Activated naive CD8-positive, alpha-beta T cell treated with anti-CD3 and anti-CD28 coated beads for 36 hours (primary cell): ENCODE results near the gene SHISA3. TPM values are rescaled to one million over a fixed set of nuclear protein-coding genes. Genes with fewer than 3 reads are reported as not detected.

Experiments
- DNase-seq: peaks from one replicate; pipeline ENCODE4 v3.0.0; 2021
- H3K27ac Mint-ChIP-seq: one replicate; pipeline ENCODE4 v1.8.0; 2022; ENCODE audit warnings: mild to moderate bottlenecking, moderate library complexity, mixed read lengths
- H3K27me3 Mint-ChIP-seq: one replicate; pipeline ENCODE4 v1.8.0; 2022; ENCODE audit warnings: mild to moderate bottlenecking, mixed read lengths
- H3K36me3 Mint-ChIP-seq: one replicate; pipeline ENCODE4 v1.8.0; 2021; ENCODE audit warnings: mild to moderate bottlenecking, mixed read lengths
- H3K4me1 Mint-ChIP-seq: one replicate; pipeline ENCODE4 v1.8.0; 2021; ENCODE audit warnings: mixed read lengths
- H3K4me3 Mint-ChIP-seq: one replicate; pipeline ENCODE4 v1.8.0; 2022; ENCODE audit warnings: mild to moderate bottlenecking, moderate library complexity, mixed read lengths
- H3K9me3 Mint-ChIP-seq: one replicate; pipeline ENCODE4 v1.8.0; 2022; ENCODE audit warnings: mixed read lengths
- total RNA-seq, 2 experiments: library from RNA; stranded (reverse); gene quantifications; one replicate each; pipeline ENCODE4 v1.2.3, GENCODE V29; 2021

SHISA3 gene
- total RNA-seq, 2 experiments from 2014 or later, result 0.21 to 0.32 TPM

DNA sequence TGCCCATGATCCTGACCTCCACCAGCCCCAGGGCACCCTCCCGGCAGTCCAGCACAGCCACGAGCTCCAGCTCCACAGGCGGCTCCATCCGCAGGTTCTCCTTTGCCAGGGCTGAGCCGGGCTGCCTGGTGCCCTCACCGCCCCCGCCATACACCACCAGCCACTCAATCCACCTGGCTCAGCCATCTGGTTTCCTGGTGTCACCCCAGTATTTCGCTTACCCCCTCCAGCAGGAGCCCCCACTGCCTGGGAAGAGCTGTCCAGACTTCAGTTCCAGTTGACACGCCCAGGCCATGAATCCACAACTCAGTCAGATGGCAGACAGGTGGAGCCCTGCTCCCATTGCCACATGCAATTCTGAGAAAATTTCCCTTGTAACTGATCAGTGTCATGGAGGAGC is 3.9 kb downstream of the SHISA3 start:
- Mint-ChIP-seq H3K4me3 (no peak overlapping the region), H3K27me3 (peaks cover 67% of the 10 kb centered on the region), H3K27ac (no peak overlapping the region), H3K9me3 (no peaks in the 10 kb centered on the region), H3K36me3 (peaks cover 5% of the 10 kb centered on the region), H3K4me1 (peaks cover 25% of the 10 kb centered on the region)
- DNase-seq, result no peak

DNA sequence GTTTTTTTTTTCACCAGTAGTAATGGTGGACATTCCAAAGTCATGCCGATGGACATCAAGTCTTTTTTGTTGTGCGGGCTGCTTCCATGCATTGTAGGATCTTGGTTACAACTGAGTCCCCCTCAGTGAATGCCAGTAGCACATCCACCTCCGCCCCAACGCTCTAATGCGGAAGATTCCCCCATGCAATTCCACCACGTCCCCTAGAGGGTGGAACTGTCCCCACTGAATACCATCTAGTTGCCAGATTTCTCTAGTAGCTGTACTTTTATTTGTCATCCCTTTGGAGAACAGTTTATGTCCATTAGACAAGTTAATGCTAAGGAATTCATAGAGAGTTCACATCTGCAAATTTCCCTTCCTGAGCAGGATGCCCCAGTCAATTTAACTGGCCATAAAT is 6.7 kb downstream of the SHISA3 start:
- Mint-ChIP-seq H3K9me3 (no peaks in the 10 kb centered on the region), H3K4me1 (peaks cover 5% of the 10 kb centered on the region), H3K27me3 (peaks cover 43% of the 10 kb centered on the region), H3K27ac (no peak overlapping the region), H3K4me3 (no peak overlapping the region), H3K36me3 (peaks cover 5% of the 10 kb centered on the region)
- DNase-seq, result no peak

DNA sequence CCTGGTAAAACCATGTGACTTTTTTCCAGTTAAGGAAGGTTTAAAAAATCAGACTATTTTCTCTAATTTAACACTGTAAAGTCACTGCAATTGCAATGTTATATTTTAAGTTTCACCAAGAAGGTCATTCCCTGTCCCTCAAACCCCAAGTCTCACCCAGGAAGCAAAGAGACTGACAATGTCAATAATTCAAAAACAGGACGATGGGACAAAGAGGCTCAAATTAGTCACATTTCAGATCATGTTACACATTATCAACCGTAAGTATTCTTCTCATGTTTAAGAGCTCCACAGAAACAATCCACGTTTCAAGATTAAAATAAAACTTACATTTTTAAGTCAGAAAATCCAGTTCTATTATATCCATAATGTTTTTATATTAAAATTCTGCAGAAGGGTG is 13.2 kb downstream of the SHISA3 start:
- Mint-ChIP-seq H3K36me3 (peaks cover 13% of the 10 kb centered on the region), H3K4me3 (no peak overlapping the region), H3K27me3 (no peaks in the 10 kb centered on the region), H3K9me3 (no peaks in the 10 kb centered on the region), H3K27ac (no peak overlapping the region), H3K4me1 (no peaks in the 10 kb centered on the region)
- no peak for DNase-seq

DNA sequence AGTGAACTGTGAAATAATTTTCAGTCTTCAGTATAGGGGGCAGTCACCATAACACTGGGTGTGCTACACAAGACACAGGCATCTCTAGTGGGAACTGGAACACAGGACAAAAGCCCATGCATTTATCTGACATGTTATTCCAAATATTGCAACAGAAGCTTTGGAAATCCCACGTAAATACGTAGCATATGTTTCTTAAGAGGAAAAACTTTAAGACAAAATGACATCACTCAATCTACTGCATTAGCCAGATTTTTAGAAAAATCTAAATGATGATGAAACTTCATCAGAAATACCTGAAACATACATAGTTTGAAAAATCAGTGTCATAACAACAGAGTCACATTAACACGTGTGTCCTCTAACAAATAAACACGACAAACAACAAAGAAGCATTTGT is 14.5 kb downstream of the SHISA3 start:
- no peak overlapping the region for H3K27ac Mint-ChIP-seq
- H3K27me3 Mint-ChIP-seq, result no peaks in the 10 kb centered on the region
- peaks cover 9% of the 10 kb centered on the region for H3K36me3 Mint-ChIP-seq
- H3K4me1 Mint-ChIP-seq, result no peaks in the 10 kb centered on the region
- no peak overlapping the region for H3K4me3 Mint-ChIP-seq
- DNase-seq, result no peak
- H3K9me3 Mint-ChIP-seq, result no peaks in the 10 kb centered on the region

DNA sequence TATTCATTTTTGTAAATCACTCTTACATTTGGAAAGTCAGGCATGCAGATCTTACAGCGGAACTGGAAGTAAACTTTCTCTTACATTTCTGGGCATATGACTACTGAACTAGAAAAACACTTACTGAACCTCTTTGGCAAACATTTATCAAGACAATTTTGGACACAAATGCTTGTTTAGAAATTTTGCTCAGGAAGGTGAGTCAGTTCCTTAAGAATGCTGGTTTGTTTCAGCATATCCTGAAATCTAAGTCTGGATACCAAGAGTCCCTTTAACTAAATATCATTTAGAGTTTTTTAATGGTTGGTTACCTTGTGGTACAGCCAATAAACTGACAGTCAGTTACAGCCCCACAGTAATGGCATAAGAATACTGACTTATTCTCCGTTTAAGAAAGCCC is 15.0 kb downstream of the SHISA3 start:
- DNase-seq, result no peak
- Mint-ChIP-seq H3K9me3 (no peaks in the 10 kb centered on the region), H3K4me1 (no peaks in the 10 kb centered on the region), H3K4me3 (no peak overlapping the region), H3K36me3 (peaks cover 9% of the 10 kb centered on the region), H3K27me3 (no peaks in the 10 kb centered on the region), H3K27ac (no peak overlapping the region)

DNA sequence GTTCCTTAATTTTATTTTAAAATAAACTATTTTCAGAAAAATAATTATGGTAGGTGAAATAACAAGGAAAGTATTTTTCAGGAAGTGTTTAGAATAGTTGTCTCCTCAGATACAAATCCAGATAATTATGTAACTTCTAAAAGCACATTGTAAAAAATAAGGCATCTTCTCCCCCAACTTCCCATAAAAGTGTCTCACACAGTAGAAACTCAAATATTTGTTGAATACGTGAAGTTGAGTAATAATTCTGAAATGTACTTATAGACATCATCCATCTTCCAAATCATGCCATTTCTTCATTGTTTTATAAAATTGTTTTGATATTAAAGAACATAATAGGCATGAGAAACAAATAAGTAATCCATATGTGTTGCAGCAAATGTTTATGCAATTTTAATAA is 18.0 kb downstream of the SHISA3 start:
- H3K9me3 Mint-ChIP-seq, result no peaks in the 10 kb centered on the region
- no peak for DNase-seq
- no peaks in the 10 kb centered on the region for H3K4me1 Mint-ChIP-seq
- no peaks in the 10 kb centered on the region for H3K27me3 Mint-ChIP-seq
- peaks cover 9% of the 10 kb centered on the region for H3K36me3 Mint-ChIP-seq
- H3K4me3 Mint-ChIP-seq, result no peak overlapping the region
- H3K27ac Mint-ChIP-seq, result no peak overlapping the region

DNA sequence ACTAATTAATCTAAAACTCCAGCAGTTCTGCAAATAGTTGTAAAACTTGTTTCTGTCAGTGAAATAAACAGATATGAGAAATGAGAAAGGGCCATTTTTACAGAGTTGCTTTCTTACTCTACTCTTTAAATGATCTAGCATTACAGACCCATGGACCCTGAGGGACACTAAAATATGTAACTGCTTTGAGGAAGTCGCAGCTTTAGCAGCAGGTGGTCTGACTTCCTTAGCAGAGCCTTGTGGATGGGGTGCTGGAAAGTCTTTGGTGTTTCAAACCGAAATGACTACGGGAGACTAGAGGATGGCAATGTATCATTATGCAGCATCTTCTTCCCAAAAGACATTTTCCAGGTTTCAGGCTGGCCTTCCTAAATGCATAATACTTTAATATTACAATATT is 18.7 kb downstream of the SHISA3 start:
- no peak overlapping the region for H3K4me3 Mint-ChIP-seq
- H3K36me3 Mint-ChIP-seq, result peaks cover 6% of the 10 kb centered on the region
- no peak for DNase-seq
- no peak overlapping the region for H3K27ac Mint-ChIP-seq
- no peaks in the 10 kb centered on the region for H3K9me3 Mint-ChIP-seq
- H3K27me3 Mint-ChIP-seq, result no peaks in the 10 kb centered on the region
- no peaks in the 10 kb centered on the region for H3K4me1 Mint-ChIP-seq

DNA sequence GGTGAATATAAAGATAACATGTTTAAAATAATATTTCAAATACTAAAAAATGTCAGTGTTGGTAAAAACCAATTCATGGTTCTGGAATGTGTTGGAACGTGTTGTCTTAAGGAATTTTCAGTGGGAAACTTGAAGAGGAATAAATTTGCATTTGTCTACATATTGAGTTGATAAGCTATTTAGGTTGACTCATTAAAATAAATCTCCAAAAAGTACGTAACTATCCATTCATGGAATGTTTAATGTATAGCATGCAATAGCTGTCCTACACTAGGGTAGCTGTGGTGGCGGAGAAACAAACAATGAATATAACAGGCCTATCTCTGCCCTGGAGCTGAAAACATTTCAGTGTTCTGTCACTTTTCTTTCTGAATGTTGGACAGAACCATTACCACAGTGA is 20.3 kb downstream of the SHISA3 start:
- no peaks in the 10 kb centered on the region for H3K9me3 Mint-ChIP-seq
- DNase-seq, result no peak
- H3K27me3 Mint-ChIP-seq, result no peaks in the 10 kb centered on the region
- H3K36me3 Mint-ChIP-seq, result peaks cover 13% of the 10 kb centered on the region
- no peaks in the 10 kb centered on the region for H3K4me1 Mint-ChIP-seq
- H3K4me3 Mint-ChIP-seq, result no peak overlapping the region
- H3K27ac Mint-ChIP-seq, result no peak overlapping the region

DNA sequence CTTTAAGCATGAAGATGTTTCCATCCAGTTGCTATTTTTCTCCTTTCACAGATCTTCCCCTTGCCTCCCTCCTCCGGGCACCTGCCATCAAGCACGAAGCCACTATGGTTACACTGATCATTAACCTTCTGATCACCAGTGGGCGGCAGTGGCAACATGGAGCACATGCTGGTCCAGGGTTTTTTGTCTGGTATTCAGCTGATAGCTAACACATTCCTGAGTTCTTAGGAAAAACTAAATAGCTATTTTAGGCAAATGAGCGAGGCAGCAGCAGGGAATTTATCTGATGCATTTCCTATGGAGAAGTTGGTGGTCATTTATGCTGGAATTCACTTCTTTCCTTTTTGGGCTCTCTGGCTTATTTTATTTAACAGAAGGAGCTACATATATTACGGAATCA is 22.9 kb downstream of the SHISA3 start:
- Mint-ChIP-seq H3K4me3 (no peak overlapping the region), H3K36me3 (peaks cover 10% of the 10 kb centered on the region), H3K27ac (no peak overlapping the region), H3K9me3 (no peaks in the 10 kb centered on the region), H3K27me3 (no peaks in the 10 kb centered on the region), H3K4me1 (no peaks in the 10 kb centered on the region)
- no peak for DNase-seq

DNA sequence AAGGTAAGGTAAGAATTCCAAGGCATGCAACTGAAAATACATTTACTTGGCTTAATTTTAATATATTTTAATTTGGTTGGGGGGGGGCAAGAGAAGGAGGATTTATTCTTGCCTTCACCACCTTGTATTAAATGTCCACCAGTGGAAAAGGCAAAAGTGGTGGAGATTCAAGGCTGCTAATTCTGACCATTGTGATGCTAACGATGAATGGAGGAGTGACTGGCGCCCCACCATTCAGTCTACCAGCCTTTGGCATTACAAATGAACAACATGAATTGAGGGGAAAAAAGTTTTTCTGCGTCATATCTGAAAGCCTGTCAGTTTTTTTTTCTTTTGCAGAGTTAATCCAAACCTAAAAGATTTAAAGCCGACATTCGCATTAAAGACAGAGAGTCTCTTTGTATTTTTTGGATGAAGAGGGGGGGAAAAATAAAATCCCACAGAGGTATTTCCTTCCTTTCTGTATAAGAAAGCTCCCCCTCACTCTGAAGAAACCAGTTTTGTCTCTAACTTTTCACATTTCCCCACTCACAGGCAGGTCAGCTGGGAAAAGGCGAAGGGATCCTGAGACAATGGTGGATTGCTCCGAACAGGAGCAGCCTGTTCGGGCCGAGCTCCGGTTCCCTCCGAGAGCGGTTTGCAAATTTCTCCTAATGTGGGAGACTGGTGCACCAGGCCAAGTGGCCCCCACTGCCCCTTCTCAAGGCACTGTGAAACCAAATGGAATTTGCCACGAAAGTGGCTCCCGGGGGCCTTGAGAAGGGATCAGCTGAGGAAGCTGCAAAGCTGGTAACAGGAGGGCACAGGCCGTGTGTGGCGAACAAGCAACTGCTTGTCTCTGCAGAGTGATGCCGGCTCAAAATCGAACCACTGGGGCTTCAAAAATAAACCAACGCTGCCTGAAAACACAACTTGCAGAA is 28.1 kb downstream of the SHISA3 start:
- H3K36me3 Mint-ChIP-seq, result peaks cover 12% of the 10 kb centered on the region
- no peaks in the 10 kb centered on the region for H3K27me3 Mint-ChIP-seq
- DNase-seq, result no peak
- H3K27ac Mint-ChIP-seq, result no peak overlapping the region
- H3K4me3 Mint-ChIP-seq, result no peak overlapping the region
- no peaks in the 10 kb centered on the region for H3K9me3 Mint-ChIP-seq
- no peaks in the 10 kb centered on the region for H3K4me1 Mint-ChIP-seq

DNA sequence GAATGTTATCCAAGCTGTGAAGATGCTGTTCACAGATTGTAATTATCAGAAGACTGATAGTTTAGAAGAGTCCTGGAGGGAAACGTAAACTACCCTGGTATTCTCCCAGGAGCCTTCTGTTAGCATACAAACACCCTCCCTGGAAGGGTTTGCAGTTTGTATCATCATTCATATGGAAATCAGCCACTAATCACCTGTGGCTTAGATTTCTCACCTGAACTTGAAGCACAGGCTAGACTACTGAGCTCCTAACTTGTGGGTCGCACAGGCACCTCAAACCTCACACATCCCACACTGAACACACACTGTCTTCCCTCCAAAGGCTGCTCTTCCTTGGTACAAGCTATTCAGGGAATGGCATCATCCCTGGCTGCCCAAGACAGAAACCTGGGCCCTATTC is 30.7 kb downstream of the SHISA3 start:
- Mint-ChIP-seq H3K36me3 (peaks cover 14% of the 10 kb centered on the region), H3K4me3 (no peak overlapping the region), H3K9me3 (no peaks in the 10 kb centered on the region), H3K27me3 (no peaks in the 10 kb centered on the region), H3K27ac (no peak overlapping the region), H3K4me1 (no peaks in the 10 kb centered on the region)
- no peak for DNase-seq

DNA sequence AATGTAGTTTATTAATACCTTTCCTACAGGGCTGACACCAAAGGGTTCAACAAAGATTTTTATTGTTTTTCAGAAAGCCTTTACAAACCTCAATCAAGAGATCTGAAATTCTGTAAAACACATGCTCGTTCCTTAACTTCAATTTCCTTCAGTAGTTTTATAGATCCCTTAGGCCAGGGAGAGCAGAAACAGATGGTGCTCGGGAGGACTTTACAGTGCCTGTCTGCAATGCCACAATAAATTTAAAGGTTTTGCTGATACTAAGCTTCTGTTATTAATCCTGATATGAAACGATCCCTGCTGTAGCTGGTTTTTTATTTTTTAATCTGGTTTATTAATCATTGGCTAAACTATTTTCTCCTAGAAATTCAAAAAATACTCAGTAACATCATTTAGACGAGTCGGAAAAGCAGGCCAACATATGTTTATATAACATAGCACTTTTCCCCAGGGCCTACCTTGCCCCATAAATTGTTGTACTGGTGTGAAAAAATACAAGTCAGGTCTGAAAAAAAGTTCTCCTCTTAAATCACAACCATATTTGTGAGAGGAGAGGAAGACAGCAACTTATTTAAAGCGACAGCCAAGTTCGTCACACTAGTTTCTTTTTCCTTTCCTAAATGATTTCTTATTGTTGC is 39.8 kb downstream of the SHISA3 start:
- no peaks in the 10 kb centered on the region for H3K9me3 Mint-ChIP-seq
- no peaks in the 10 kb centered on the region for H3K27me3 Mint-ChIP-seq
- no peaks in the 10 kb centered on the region for H3K4me1 Mint-ChIP-seq
- no peak overlapping the region for H3K27ac Mint-ChIP-seq
- H3K4me3 Mint-ChIP-seq, result no peak overlapping the region
- peaks cover 30% of the 10 kb centered on the region for H3K36me3 Mint-ChIP-seq
- DNase-seq, result no peak

DNA sequence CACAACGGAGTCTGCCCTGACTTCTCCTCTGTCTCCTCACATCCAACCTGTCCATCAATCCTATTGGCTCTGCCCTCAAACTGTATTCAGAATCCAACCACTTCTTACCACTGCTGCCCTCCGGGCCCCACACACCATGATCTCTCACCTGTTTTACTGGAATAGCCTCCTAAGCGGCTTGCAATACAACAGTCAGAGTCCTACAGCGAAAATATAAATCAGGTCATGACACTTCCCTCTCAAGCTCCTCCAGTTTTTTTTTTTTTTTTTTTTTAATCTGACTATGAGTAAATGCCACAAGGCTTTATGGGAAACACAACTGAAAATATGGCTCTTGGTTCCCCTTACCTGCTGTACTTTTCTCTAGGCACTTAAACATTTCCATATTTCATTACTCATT is 42.8 kb downstream of the SHISA3 start:
- H3K4me1 Mint-ChIP-seq, result no peaks in the 10 kb centered on the region
- no peaks in the 10 kb centered on the region for H3K9me3 Mint-ChIP-seq
- H3K27me3 Mint-ChIP-seq, result no peaks in the 10 kb centered on the region
- H3K27ac Mint-ChIP-seq, result no peak overlapping the region
- DNase-seq, result no peak
- H3K4me3 Mint-ChIP-seq, result no peak overlapping the region
- peaks cover 19% of the 10 kb centered on the region for H3K36me3 Mint-ChIP-seq

DNA sequence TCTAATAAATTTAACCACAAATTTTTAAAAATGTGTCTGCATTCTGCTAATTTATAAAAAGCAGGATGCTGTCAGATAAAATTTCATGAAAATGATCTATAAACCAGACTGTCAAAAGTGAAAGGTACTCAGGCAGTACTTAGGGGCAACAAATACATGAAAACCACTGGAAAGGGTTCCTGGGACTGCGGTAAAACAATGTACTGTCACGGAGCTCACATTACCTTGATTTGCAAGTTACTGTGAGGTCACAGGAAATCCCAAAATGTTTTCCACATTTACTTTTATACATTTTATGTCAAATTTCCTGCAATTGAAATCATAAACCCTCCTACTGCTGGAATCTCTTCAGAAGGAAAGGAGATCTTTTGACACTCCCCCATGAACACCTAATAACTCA is 45.3 kb downstream of the SHISA3 start:
- no peaks in the 10 kb centered on the region for H3K9me3 Mint-ChIP-seq
- DNase-seq, result no peak
- H3K36me3 Mint-ChIP-seq, result peaks cover 12% of the 10 kb centered on the region
- H3K4me1 Mint-ChIP-seq, result no peaks in the 10 kb centered on the region
- no peaks in the 10 kb centered on the region for H3K27me3 Mint-ChIP-seq
- no peak overlapping the region for H3K27ac Mint-ChIP-seq
- no peak overlapping the region for H3K4me3 Mint-ChIP-seq

DNA sequence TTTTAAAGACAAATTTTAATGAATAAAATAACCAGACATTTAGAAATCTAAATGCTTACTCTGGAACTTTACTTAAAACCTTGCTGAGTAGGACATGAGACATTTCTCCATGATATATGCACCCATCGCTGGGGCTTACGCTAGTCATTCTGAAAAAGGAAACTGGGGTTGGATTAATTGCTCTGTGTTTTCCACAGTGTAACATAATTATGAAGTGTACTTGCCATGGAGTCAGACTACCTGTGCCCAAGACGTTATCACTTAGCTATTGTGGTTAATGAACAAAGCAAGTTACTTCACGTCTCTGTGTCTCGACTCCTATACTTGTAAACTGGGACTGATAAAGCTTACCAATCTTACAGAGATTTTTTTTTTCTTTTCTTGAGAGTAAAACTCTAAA is 47.8 kb downstream of the SHISA3 start:
- no peak for DNase-seq
- H3K27ac Mint-ChIP-seq, result no peak overlapping the region
- H3K4me1 Mint-ChIP-seq, result no peaks in the 10 kb centered on the region
- peaks cover 14% of the 10 kb centered on the region for H3K36me3 Mint-ChIP-seq
- no peaks in the 10 kb centered on the region for H3K9me3 Mint-ChIP-seq
- no peaks in the 10 kb centered on the region for H3K27me3 Mint-ChIP-seq
- no peak overlapping the region for H3K4me3 Mint-ChIP-seq

DNA sequence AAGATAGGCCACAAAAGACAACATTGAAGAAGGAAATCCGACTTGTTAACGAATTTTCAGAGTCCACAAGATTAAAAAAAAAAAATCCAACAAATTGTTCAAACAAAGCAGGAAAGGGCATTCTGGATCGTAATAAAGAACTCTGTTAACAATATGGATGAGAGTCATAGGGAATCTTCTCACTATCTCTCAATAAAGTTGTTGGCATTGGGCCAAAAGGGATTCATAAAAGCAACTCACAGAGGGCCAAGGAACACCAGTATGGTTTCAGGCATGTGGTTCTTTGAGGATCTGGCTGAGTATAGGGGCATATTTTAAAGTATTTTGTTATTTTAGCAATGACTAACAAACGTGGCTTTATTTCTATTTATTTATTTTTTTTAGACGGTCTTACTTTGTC is 49.5 kb downstream of the SHISA3 start:
- H3K27ac Mint-ChIP-seq, result no peak overlapping the region
- H3K4me1 Mint-ChIP-seq, result no peaks in the 10 kb centered on the region
- H3K36me3 Mint-ChIP-seq, result peaks cover 25% of the 10 kb centered on the region
- H3K4me3 Mint-ChIP-seq, result no peak overlapping the region
- H3K9me3 Mint-ChIP-seq, result no peaks in the 10 kb centered on the region
- DNase-seq, result no peak
- H3K27me3 Mint-ChIP-seq, result no peaks in the 10 kb centered on the region
